Thyroid gland (tissue), 4 donors: ENCODE measurements around the gene TBC1D22A. TPM values are rescaled to one million over a fixed set of nuclear protein-coding genes. Genes with fewer than 3 reads are reported as not detected.

Experiments used
- DNase-seq, 2 donors: peaks; one replicate each; pipeline ENCODE4 v3.0.0-alpha.2; 2019
- H3K27ac ChIP-seq, 3 donors: fragments of 200-600 bp; sonication (generic); 1 replicate in 2 of 3; 2 replicates in 1 of 3; pipeline ENCODE4 v1.5.1; 2016 to 2019; ENCODE audit warnings: mild to moderate bottlenecking in 1 of 3, moderate library complexity in 1 of 3
- H3K27me3 ChIP-seq: fragments of 200-600 bp; sonication (generic); one replicate; pipeline ENCODE4 v1.5.1; 2019
- H3K36me3 ChIP-seq, 2 donors: fragments of 200-600 bp; sonication (generic); one replicate each; pipeline ENCODE4 v1.5.1; 2016 to 2019
- H3K4me1 ChIP-seq, 2 donors: fragments of 200-600 bp; sonication (generic); one replicate each; pipeline ENCODE4 v1.5.1; 2017 to 2019
- H3K4me3 ChIP-seq, 3 donors: fragments of 200-600 bp; sonication (generic); replicated peaks in 1 of 3; 1 replicate in 2 of 3; 2 replicates in 1 of 3; pipeline ENCODE4 v1.5.1; 2016; ENCODE audit warnings: mild to moderate bottlenecking in 1 of 3
- H3K9me3 ChIP-seq: fragments of 200-600 bp; sonication (generic); one replicate; pipeline ENCODE4 v1.5.1; 2017
- POLR2A ChIP-seq, 2 donors: fragments of 450-650 bp; IDR thresholded peaks; one replicate each; pipeline ENCODE4 v1.6.1; 2017; ENCODE audit warnings: antibody characterized with exemption in 2 of 2, mild to moderate bottlenecking in 2 of 2, moderate library complexity in 1 of 2
- WGBS, 2 donors: methylation state at CpG; one replicate each; pipeline ENCODE4 v1.1.5; 2017; 5-methylcytosine and 5-hydroxymethylcytosine counted together
- intact Hi-C: fragments of 100-400 bp; cut with DNase I; formaldehyde crosslinking; loops from one replicate; pipeline ENCODE4 v1.15.1; 2023
- total RNA-seq, 4 donors: library from RNA; depleted of rRNA; stranded (reverse); fragments of >200 nt; gene quantifications; one replicate each; pipeline ENCODE4 v1.2.3, GENCODE V29; 2016
- TF ChIP-seq, protein P1 (sequence below), 6 experiments: fragments of 200-600 bp in 3 of 6; fragments of 450-650 bp in 3 of 6; sonication (generic) in 3 of 6; IDR thresholded peaks; one replicate each; pipeline ENCODE4 v1.5.1; 2016 to 2019; ENCODE audit warnings: antibody characterized with exemption in 6 of 6, mild to moderate bottlenecking in 2 of 6, inconsistent platforms in 1 of 6, moderate library complexity in 1 of 6

TBC1D22A gene
- total RNA-seq, 4 donors from 2014 or later, result 26.7 to 34.6 (median 33.2) TPM

DNA sequence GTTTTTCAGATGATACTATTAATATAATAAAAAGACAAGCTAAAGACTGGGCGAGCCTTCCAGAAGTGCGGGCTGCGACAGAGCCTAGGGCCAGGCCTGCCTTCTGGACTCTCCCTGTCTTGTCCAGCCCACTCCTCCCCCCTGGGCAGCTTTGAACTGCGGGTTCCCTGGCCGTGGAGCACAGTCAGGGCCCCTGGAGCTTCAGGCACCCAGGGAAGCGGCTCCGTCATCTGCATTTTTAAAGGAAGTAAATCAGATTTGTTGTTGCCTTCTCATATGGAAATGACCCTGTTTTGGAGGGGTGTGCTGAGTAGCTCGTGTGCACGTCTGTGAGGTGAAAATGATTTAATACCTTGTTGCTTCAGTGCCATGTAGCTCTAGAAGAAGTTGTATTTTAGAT lies 265.3 kb downstream of the TBC1D22A start:
- Histone ChIP-seq H3K9me3 (no peaks in the 10 kb centered on the region), H3K27ac (no peak overlapping the region), H3K27me3 (no peaks in the 10 kb centered on the region), H3K4me3 (no peak overlapping the region), H3K36me3 (no peaks in the 10 kb centered on the region), H3K4me1 (peaks cover 0 to 7% of the 10 kb centered on the region in 2 donors)
- WGBS, 2 donors, result 86 to 91% methylated on average over 9 of the region's 9 CpGs
- DNase-seq, result no peak
- intact Hi-C loops, result no loop called here
- TF ChIP-seq, protein P1, sequence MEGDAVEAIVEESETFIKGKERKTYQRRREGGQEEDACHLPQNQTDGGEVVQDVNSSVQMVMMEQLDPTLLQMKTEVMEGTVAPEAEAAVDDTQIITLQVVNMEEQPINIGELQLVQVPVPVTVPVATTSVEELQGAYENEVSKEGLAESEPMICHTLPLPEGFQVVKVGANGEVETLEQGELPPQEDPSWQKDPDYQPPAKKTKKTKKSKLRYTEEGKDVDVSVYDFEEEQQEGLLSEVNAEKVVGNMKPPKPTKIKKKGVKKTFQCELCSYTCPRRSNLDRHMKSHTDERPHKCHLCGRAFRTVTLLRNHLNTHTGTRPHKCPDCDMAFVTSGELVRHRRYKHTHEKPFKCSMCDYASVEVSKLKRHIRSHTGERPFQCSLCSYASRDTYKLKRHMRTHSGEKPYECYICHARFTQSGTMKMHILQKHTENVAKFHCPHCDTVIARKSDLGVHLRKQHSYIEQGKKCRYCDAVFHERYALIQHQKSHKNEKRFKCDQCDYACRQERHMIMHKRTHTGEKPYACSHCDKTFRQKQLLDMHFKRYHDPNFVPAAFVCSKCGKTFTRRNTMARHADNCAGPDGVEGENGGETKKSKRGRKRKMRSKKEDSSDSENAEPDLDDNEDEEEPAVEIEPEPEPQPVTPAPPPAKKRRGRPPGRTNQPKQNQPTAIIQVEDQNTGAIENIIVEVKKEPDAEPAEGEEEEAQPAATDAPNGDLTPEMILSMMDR (IDR thresholded peaks at IDR 0.05), result no peak
- no peak for TF ChIP-seq POLR2A (IDR thresholded peaks at IDR 0.05)

- Histone ChIP-seq H3K36me3 (no peaks in the 10 kb centered on the region), H3K4me3 (no peak overlapping the region), H3K9me3 (no peaks in the 10 kb centered on the region), H3K27ac (no peak overlapping the region), H3K27me3 (no peaks in the 10 kb centered on the region), H3K4me1 (peaks cover 0 to 9% of the 10 kb centered on the region in 2 donors)
- DNase-seq, result no peak
- 91% methylated on average over 22 to 25 of the region's 26 CpGs for WGBS, 2 donors
- TF ChIP-seq POLR2A (IDR thresholded peaks at IDR 0.05), result no peak
- TF ChIP-seq, protein P1 (IDR thresholded peaks at IDR 0.05), result no peak
- intact Hi-C loops, result no loop called here
Measured at GRCh38 chr22:47029244-47030074, 267.0 kb downstream of the TBC1D22A start.

- H3K4me3 ChIP-seq, result no peak overlapping the region
- intact Hi-C loops, result no loop called here
- no peak for DNase-seq
- peaks cover 0 to 13% of the 10 kb centered on the region in 2 donors for H3K4me1 ChIP-seq
- H3K27me3 ChIP-seq, result no peaks in the 10 kb centered on the region
- no peak overlapping the region for H3K27ac ChIP-seq
- TF ChIP-seq, protein P1 (IDR thresholded peaks at IDR 0.05), result no peak
- no peak for TF ChIP-seq POLR2A (IDR thresholded peaks at IDR 0.05)
- 75 to 76% methylated on average over 7 of the region's 7 CpGs for WGBS, 2 donors
- H3K9me3 ChIP-seq, result no peaks in the 10 kb centered on the region
- no peaks in the 10 kb centered on the region for H3K36me3 ChIP-seq
Measured at GRCh38 chr22:47030143-47030661, 267.8 kb downstream of the TBC1D22A start.

DNA sequence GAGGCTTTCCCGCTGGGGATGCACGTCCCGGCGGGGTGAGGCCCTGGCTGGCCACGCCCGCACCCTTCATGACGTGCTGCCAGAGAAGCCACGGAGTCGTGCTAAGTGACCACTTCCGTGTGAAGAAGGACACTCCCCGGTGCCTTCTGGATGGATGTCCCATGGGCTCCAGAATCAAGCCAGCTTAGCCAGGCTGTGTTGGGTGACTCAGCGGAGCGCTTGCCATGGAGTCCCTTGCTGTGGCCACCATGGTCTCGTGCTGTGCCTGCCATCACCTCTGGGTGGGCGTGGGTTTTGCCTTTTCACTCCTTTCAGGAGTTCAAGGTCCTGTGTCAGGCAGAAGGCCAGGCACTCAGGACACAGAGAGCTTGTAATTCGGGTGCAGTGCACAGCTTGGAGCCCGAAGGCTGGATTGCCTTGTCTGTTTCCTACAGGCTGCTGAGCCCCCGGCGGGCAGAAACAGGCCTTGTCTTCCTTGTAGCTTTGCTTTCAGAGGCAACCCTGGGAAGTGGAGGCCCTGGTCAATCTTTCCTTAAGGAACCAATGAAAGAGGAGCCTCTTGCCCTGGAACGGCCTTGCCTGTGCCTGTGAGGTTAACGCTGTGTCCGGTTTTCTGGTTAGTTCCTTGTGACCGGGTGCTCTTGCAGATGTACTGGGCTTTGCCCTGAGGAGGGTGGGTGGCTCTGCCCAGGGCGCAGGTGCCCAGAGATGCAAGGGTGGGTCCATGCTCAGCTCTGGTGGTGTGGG lies 268.6 kb downstream of the TBC1D22A start:
- peaks cover 2 to 22% of the 10 kb centered on the region in 2 donors for H3K4me1 ChIP-seq
- H3K4me3 ChIP-seq, result no peak overlapping the region
- H3K27ac ChIP-seq, result peak overlapping the region in 1 of 3 donors; percentile 10
- no peaks in the 10 kb centered on the region for H3K9me3 ChIP-seq
- 88 to 92% methylated on average over 20 to 21 of the region's 24 CpGs for WGBS, 2 donors
- no peaks in the 10 kb centered on the region for H3K36me3 ChIP-seq
- intact Hi-C loops, result no loop called here
- no peaks in the 10 kb centered on the region for H3K27me3 ChIP-seq
- no peak for DNase-seq
- no peak for TF ChIP-seq POLR2A (IDR thresholded peaks at IDR 0.05)
- TF ChIP-seq, protein P1 (IDR thresholded peaks at IDR 0.05), result no peak

DNA sequence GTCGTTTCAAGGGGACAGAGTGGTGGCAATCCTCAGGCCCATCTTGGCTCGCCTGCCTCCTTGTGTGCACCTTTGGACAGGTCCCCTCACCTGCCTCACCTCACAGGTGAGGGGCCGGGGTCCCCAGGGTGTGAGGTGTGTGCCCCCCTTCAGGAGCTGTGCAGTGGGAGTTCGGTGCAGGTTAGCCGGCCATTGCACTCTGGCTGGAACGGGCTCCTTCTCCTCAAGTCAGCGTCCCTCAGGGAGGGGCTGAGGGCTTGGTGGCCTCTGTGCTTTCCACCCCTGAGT lies 269.1 kb downstream of the TBC1D22A start:
- H3K27me3 ChIP-seq, result no peaks in the 10 kb centered on the region
- H3K4me1 ChIP-seq, result peaks cover 6 to 26% of the 10 kb centered on the region in 2 donors
- H3K27ac ChIP-seq, result no peak overlapping the region
- no peak for DNase-seq
- TF ChIP-seq, protein P1 (IDR thresholded peaks at IDR 0.05), result no peak
- TF ChIP-seq POLR2A (IDR thresholded peaks at IDR 0.05), result no peak
- H3K36me3 ChIP-seq, result no peaks in the 10 kb centered on the region
- intact Hi-C loops, result no loop called here
- no peak overlapping the region for H3K4me3 ChIP-seq
- WGBS, 2 donors, result 86 to 98% methylated on average over 2 to 5 of the region's 7 CpGs
- H3K9me3 ChIP-seq, result no peaks in the 10 kb centered on the region
